HUDEP-2 (cell line): ENCODE data around the gene RBMY1F.
"Not testable (repeated sequence)": the region's sequence is repeated elsewhere in the genome, so short reads cannot be mapped to it uniquely, and the experiment has no call there.

Experiments used
- DNase-seq, 76 experiments: peaks; one replicate each; lab custom pipeline; 2025; ENCODE audit not compliant: unreplicated experiment in 76 of 76; lab: John Stamatoyannopoulos, UW

Gene RBMY1F

DNA sequence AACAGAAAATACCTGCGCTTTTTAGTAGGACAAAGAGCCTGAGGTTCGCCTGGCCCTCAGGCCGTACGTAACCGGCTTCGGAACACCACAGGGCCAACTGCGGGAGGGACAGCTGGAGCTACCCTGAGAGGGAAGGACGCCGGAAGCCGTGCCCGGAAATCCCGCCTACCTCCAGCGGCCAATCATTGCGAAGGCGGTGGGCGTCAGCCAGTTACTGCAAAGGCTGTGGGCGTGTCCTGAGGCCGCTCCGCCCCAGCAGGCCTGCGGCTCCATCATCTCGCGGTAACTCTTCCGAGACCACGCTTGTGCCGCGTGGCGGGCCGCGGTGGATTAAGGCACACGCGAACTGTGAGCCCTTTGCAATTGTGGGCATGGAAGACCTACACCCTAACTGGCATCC lies at the start of gene RBMY1F:
RBMY1F (minus strand) TSS at position 101 of the 400 bp plus-strand sequence. CDS start 1,954 bp downstream, outside the sequence.
- DNase-seq: not testable (repeated sequence)

GRCh38 chrY:22151144-22151543 lies 31.6 kb downstream of the RBMY1F start:
- not testable (repeated sequence) for DNase-seq

DNA sequence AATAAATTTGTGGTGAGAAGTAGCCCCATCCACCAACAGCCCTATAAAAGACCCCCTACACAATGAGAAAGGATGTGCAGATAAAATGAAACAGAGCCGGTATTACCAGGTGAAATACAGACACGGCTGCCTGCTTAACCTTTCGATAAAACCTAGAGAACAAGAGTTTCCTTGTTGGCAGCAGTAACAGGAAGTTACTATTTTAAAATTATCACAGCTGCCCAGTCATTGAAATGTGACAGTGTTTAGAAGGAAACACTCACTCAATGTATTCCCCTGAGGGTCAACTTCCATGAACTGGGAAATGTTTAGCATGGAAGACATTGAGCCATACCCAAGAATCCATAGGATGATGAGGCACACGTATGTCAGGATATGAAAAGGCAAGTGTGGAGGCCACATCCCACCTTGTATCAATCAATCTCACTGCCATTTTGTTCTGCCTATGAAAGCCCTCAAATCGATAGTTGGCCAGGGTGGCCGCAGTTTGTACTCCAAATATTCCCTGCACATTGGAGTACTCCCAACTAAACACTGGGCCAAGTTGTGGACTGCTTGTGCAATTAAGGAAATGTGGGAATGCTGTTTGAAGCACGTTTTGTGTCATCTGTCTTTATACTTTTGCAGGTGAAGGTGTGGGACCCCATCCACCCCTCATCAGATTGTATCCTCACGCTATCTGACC lies 41.6 kb downstream of the RBMY1F start:
- DNase-seq: not testable (repeated sequence)

GRCh38 chrY:22134719-22135118 lies 48.0 kb downstream of the RBMY1F start:
- not testable (repeated sequence) for DNase-seq

DNA sequence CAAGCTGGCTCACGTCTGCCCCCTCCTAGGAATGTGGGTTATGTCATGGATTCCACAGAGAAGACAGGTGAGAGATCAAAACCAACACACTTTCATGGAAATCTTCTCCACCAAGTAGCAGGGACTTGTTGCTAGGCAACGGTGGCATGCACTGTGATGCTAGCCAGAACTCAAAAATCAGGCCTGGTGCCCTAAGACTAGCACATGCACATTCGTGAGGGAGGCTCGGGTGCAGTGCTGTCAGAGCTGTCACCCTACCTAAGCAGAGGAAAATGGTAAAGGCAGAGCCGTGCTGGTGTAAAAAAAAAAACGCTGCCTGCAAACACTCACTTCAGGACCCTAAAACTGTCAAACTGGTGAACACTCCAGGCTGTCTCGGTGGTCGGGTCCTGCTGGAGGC lies 52.2 kb downstream of the RBMY1F start:
- DNase-seq: not testable (repeated sequence)
